RWPE1 (cell line): ENCODE results near the gene WDR7.

Experiments used
- CTCF ChIA-PET: fragments of 350-600 bp; sonication (Branson Sonifier 250); formaldehyde crosslinking; extraction: SDS; loops from one replicate; lab custom pipeline; 2021; lab: Yijun Ruan, JAX
- POLR2A ChIA-PET: fragments of 400-600 bp; formaldehyde crosslinking; extraction: SDS; loops from one replicate; lab custom pipeline; 2020; ENCODE audit warnings: antibody characterized with exemption; ENCODE audit not compliant: low non-redundant PET; lab: Yijun Ruan, JAX
- DNase-seq: peaks from one replicate; pipeline ENCODE4 v3.0.0; 2012; ENCODE audit warnings: low spot score
- H3K27ac ChIP-seq: fragments of 450-650 bp; 2 replicates; pipeline ENCODE4 v1.5.1; 2017
- CTCF ChIP-seq: fragments of 450-650 bp; conservative IDR thresholded peaks from 2 replicates; pipeline ENCODE4 v1.5.1; 2017; ENCODE audit warnings: low read depth, mild to moderate bottlenecking

Gene WDR7

GRCh38 chr18:56795381-56795780, 144.2 kb downstream of the WDR7 start:
- no peak overlapping the region for H3K27ac ChIP-seq
- CTCF ChIA-PET, result no interaction called here
- TF ChIP-seq CTCF, result no peak
- POLR2A ChIA-PET, result no interaction called here
- no peak for DNase-seq

GRCh38 chr18:56799756-56800155, 148.6 kb downstream of the WDR7 start:
- H3K27ac ChIP-seq, result no peak overlapping the region
- ChIA-PET POLR2A (no interaction called here), CTCF (interaction anchor here (0.9 kb wide), 1 partner anchor 641 kb away, joined by 3 read pairs; no protein-coding TSS in a partner anchor)
- no peak for DNase-seq
- TF ChIP-seq CTCF, result no peak

GRCh38 chr18:56803051-56803450, 151.9 kb downstream of the WDR7 start:
- DNase-seq, result no peak
- ChIA-PET CTCF (no interaction called here), POLR2A (no interaction called here)
- TF ChIP-seq CTCF, result no peak
- no peak overlapping the region for H3K27ac ChIP-seq

GRCh38 chr18:56804395-56804794, 153.2 kb downstream of the WDR7 start:
- no peak overlapping the region for H3K27ac ChIP-seq
- POLR2A ChIA-PET, result no interaction called here
- DNase-seq, result no peak
- TF ChIP-seq CTCF, result no peak
- CTCF ChIA-PET, result no interaction called here

- CTCF ChIA-PET, result no interaction called here
- no peak overlapping the region for H3K27ac ChIP-seq
- no peak for DNase-seq
- TF ChIP-seq CTCF, result no peak
- POLR2A ChIA-PET, result no interaction called here
These were observed 156.7 kb downstream of the WDR7 start for GRCh38 chr18:56807901-56808300.

- POLR2A ChIA-PET, result no interaction called here
- DNase-seq, result no peak
- no peak overlapping the region for H3K27ac ChIP-seq
- CTCF ChIA-PET, result no interaction called here
- TF ChIP-seq CTCF, result no peak
These were observed 161.5 kb downstream of the WDR7 start for GRCh38 chr18:56812674-56813073.

- no peak for DNase-seq
- no peak overlapping the region for H3K27ac ChIP-seq
- TF ChIP-seq CTCF, result no peak
- ChIA-PET CTCF (no interaction called here), POLR2A (no interaction called here)
These were observed 164.8 kb downstream of the WDR7 start for GRCh38 chr18:56815926-56816325.
